Measurements from ENCODE around the gene NANP. TPM values are rescaled to one million over a fixed set of nuclear protein-coding genes. Genes with fewer than 3 reads are reported as not detected.
A peak's percentile ranks its signal among the peaks of the same experiment; 100 is the strongest.

The NANP gene
- total and polyA plus RNA-seq, 2 of the 13 experiments (the other 11 are each of a cell fraction or from before 2014, with no cell fraction given), result 8.9 to 21.5 TPM

DNA sequence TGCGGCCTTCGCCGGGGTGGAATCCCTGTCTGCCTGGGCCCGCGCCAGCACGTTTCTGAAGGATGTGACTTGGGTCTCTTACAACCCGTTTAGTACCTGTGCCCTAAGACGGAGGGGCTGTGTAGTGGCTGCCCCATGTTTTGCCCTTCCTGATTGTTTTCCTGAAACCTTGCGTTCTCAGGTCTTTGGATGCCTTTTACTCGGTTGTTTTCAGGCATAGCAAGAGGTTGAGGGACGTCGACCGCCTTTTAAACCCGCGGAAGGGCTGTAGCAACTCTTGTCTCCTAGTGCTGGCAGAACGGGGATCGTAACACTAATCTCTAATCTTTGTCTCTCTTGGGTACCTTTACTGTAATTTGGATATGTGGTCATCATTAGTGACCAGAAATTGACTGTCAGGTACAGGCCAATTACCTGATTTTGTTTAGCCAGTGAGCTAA, 706 bp upstream of the NANP start (continued):
- TF ChIP-seq, protein P1, sequence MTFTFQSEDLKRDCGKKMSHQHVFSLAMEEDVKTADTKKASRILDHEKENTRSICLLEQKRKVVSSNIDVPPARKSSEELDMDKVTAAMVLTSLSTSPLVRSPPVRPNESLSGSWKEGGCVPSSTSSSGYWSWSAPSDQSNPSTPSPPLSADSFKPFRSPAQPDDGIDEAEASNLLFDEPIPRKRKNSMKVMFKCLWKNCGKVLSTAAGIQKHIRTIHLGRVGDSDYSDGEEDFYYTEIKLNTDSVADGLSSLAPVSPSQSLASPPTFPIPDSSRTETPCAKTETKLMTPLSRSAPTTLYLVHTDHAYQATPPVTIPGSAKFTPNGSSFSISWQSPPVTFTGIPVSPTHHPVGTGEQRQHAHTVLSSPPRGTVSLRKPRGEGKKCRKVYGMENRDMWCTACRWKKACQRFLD (CRISPR knock-in tag; IDR thresholded peaks at IDR 0.05; ENCODE audit: borderline replicate concordance), result no peak; the same call in 1 of the 2 replicates
- TF ChIP-seq SOX5 (CRISPR knock-in tag; IDR thresholded peaks at IDR 0.05; ENCODE audit: borderline replicate concordance), result no peak
- no peak; the same call in 1 of the 2 replicates for TF ChIP-seq ZNF430 (CRISPR knock-in tag; IDR thresholded peaks at IDR 0.05)
- TF ChIP-seq ZNF224 (CRISPR knock-in tag; IDR thresholded peaks at IDR 0.05), result no peak
- TF ChIP-seq SP140L (CRISPR knock-in tag; IDR thresholded peaks at IDR 0.05; ENCODE audit: borderline replicate concordance), result 0 out of 2 replicates have a peak, but pooled peaks have one; percentile 73
- TF ChIP-seq ZC3H4 (CRISPR knock-in tag; IDR thresholded peaks at IDR 0.05; ENCODE audit: borderline replicate concordance), result no peak
- no peak for TF ChIP-seq ISX (CRISPR knock-in tag; conservative IDR thresholded peaks at IDR 0.05)
- TF ChIP-seq ZNF678 (CRISPR knock-in tag; IDR thresholded peaks at IDR 0.05), result no peak
- TF ChIP-seq, protein P2, sequence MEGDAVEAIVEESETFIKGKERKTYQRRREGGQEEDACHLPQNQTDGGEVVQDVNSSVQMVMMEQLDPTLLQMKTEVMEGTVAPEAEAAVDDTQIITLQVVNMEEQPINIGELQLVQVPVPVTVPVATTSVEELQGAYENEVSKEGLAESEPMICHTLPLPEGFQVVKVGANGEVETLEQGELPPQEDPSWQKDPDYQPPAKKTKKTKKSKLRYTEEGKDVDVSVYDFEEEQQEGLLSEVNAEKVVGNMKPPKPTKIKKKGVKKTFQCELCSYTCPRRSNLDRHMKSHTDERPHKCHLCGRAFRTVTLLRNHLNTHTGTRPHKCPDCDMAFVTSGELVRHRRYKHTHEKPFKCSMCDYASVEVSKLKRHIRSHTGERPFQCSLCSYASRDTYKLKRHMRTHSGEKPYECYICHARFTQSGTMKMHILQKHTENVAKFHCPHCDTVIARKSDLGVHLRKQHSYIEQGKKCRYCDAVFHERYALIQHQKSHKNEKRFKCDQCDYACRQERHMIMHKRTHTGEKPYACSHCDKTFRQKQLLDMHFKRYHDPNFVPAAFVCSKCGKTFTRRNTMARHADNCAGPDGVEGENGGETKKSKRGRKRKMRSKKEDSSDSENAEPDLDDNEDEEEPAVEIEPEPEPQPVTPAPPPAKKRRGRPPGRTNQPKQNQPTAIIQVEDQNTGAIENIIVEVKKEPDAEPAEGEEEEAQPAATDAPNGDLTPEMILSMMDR (CRISPR knock-in tag; IDR thresholded peaks at IDR 0.05), result no peak
- no peak for TF ChIP-seq SP1 (IDR thresholded peaks at IDR 0.05)
- no peak for TF ChIP-seq SP1 (CRISPR knock-in tag; IDR thresholded peaks at IDR 0.05)
- no peak for TF ChIP-seq ZFP90 (CRISPR knock-in tag; IDR thresholded peaks at IDR 0.05; ENCODE audit: borderline replicate concordance)
- no peak; the same call in 1 of the 2 replicates for TF ChIP-seq ZNF296 (CRISPR knock-in tag; conservative IDR thresholded peaks at IDR 0.05)
- TF ChIP-seq HMG20A (CRISPR knock-in tag; IDR thresholded peaks at IDR 0.05; ENCODE audit: borderline replicate concordance), result no peak
- TF ChIP-seq, protein P3, sequence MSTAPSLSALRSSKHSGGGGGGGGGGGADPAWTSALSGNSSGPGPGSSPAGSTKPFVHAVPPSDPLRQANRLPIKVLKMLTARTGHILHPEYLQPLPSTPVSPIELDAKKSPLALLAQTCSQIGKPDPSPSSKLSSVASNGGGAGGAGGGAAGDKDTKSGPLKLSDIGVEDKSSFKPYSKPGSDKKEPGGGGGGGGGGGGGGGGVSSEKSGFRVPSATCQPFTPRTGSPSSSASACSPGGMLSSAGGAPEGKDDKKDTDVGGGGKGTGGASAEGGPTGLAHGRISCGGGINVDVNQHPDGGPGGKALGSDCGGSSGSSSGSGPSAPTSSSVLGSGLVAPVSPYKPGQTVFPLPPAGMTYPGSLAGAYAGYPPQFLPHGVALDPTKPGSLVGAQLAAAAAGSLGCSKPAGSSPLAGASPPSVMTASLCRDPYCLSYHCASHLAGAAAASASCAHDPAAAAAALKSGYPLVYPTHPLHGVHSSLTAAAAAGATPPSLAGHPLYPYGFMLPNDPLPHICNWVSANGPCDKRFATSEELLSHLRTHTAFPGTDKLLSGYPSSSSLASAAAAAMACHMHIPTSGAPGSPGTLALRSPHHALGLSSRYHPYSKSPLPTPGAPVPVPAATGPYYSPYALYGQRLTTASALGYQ (CRISPR knock-in tag; IDR thresholded peaks at IDR 0.05), result no peak
- TF ChIP-seq, protein P4, sequence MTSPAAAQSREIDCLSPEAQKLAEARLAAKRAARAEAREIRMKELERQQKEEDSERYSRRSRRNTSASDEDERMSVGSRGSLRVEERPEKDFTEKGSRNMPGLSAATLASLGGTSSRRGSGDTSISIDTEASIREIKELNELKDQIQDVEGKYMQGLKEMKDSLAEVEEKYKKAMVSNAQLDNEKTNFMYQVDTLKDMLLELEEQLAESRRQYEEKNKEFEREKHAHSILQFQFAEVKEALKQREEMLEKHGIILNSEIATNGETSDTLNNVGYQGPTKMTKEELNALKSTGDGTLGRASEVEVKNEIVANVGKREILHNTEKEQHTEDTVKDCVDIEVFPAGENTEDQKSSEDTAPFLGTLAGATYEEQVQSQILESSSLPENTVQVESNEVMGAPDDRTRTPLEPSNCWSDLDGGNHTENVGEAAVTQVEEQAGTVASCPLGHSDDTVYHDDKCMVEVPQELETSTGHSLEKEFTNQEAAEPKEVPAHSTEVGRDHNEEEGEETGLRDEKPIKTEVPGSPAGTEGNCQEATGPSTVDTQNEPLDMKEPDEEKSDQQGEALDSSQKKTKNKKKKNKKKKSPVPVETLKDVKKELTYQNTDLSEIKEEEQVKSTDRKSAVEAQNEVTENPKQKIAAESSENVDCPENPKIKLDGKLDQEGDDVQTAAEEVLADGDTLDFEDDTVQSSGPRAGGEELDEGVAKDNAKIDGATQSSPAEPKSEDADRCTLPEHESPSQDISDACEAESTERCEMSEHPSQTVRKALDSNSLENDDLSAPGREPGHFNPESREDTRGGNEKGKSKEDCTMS (CRISPR knock-in tag; conservative IDR thresholded peaks at IDR 0.05), result no peak
- TF ChIP-seq ZNF329 (CRISPR knock-in tag; IDR thresholded peaks at IDR 0.05; ENCODE audit: low read depth), result no peak
- TF ChIP-seq ZMYM3 (CRISPR knock-in tag; IDR thresholded peaks at IDR 0.05), result no peak; the same call in 1 of the 2 replicates

Data from HepG2 (cell line).